Measurements from ENCODE around the gene DLG2.

DNA sequence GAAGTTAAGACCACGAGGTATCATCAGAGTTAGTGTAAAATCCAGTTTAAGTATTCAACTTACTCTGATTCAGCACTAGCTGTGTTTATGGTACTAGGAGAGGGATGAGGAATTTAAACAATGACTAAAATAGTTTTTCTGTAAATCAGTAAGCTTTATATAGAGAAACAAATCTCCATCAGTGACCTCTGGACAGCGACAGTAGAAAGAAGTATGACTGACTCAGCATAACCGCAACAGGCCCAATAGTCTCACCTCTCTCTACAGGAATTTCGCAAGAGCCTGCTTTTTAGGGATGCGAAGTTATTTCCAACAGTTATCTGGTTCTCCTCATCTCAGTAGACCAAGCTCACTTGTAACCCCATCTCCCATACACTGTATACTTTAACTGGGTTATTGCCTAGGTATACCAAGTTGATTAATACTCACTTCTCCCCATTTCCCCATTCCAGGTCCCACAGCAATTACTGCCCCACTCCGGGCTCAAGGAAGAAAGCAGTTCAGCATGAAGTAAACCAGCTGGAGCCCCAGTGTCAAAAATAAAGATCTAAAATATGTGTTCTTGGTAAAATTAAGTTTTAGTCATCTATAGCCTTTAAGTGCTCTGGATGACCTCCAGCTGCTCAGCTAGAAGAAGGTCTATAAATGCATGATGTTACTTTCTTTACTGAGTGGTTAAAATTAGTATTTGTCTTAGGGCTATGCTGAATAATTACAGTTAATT is 1570.3 kb downstream of the DLG2 start:
- TF ChIP-seq, protein P1, sequence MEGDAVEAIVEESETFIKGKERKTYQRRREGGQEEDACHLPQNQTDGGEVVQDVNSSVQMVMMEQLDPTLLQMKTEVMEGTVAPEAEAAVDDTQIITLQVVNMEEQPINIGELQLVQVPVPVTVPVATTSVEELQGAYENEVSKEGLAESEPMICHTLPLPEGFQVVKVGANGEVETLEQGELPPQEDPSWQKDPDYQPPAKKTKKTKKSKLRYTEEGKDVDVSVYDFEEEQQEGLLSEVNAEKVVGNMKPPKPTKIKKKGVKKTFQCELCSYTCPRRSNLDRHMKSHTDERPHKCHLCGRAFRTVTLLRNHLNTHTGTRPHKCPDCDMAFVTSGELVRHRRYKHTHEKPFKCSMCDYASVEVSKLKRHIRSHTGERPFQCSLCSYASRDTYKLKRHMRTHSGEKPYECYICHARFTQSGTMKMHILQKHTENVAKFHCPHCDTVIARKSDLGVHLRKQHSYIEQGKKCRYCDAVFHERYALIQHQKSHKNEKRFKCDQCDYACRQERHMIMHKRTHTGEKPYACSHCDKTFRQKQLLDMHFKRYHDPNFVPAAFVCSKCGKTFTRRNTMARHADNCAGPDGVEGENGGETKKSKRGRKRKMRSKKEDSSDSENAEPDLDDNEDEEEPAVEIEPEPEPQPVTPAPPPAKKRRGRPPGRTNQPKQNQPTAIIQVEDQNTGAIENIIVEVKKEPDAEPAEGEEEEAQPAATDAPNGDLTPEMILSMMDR (IDR thresholded peaks at IDR 0.05): no peak
- no peak for TF ChIP-seq POLR2A (IDR thresholded peaks at IDR 0.05)

Measured in ovary (tissue), 3 donors.